ENCODE results near the gene DLG4. TPM values are rescaled to one million over a fixed set of nuclear protein-coding genes. Genes with fewer than 3 reads are reported as not detected.

Gene DLG4
- total RNA-seq, 2 experiments from 2014 or later: 5.2 to 5.3 TPM

DNA sequence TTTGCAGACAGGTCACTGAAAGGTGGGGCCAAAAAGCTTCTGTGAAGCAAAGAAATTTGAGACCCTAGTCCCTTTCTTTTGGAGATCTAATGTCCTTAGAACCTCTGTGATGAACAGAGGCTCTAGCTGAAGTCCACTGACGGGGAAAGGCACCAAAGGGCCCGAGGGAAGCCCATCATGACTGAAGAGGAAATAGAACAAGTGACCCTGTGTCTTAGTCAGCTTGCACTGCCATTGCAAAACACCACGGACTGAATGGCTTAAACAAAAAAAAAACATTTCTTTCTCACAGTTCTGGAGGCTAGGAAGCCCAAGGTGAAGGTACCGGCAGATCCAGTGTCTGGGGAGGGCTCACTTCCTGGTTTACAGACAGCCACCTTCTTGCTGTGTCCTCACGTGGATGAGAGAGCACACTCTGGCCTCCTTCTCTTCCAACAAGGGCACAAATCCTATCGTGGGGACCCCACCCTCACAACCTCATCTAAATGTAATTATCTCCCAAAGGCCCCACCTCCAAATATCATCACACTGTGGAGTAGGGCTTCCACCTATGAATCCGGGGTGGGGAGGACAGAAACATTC, 80.7 kb downstream of the DLG4 start:
- H3K36me3 Mint-ChIP-seq (ENCODE audit: low read depth): no peaks in the 10 kb centered on the region
- peaks cover 19% of the 10 kb centered on the region for H3K27me3 Mint-ChIP-seq
- no peak overlapping the region for H3K27ac Mint-ChIP-seq
- H3K4me3 Mint-ChIP-seq: no peak overlapping the region
- H3K4me1 Mint-ChIP-seq: peaks cover 5% of the 10 kb centered on the region
- ChIA-PET POLR2A (no interaction called here), CTCF (interaction anchor here (1.0 to 10.9 kb wide), 2 partner anchors 88 to 225 kb away, joined by 3 to 290 read pairs; partner anchors contain the start of gene SLC16A11)
- no peak for DNase-seq
- no peaks in the 10 kb centered on the region for H3K9me3 Mint-ChIP-seq

DNA sequence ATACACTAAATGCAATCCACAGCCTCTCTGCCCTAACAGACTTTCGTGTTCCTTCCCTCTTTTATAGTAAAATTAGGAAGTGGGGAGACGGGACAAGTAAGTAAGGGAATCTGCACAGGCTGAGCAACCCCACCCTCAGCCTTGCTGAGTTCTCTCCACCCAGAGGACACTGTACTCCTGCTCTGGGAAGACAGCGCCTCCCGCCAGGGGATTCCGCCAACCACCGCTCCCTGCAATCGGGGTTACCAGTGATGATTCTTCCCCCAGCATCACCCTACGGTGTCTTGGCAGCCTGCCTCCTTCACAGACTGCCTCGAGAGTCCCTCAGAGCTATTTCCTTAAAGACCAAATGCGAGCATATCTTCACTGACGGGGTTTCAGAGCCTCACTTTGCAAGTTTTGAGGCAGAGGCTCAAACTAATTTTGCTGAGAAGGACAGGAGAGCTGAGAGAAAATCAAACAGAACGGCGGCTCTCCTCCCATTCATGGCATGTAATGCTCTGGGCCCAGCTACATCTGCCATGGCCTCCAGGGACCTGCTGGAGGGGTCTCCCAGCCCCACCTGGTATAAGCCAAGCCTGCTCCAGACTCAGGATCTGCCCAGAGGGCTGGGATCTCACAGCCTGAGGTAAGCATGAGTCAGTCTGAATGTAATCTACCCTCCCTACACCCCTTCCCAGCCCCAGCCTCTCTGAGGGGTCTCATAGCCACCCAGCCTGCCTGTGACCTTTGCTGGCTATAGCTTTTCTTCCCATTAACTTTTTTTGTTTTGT, 82.3 kb downstream of the DLG4 start:
- no peak overlapping the region for H3K4me3 Mint-ChIP-seq
- POLR2A ChIA-PET: interaction anchor here (1.4 kb wide), 1 partner anchor 92 kb away, joined by 10 read pairs; no protein-coding TSS in a partner anchor
- H3K27ac Mint-ChIP-seq: no peak overlapping the region

More for the DNA sequence above, 82.3 kb downstream of the DLG4 start:
- peaks cover 21% of the 10 kb centered on the region for H3K27me3 Mint-ChIP-seq
- H3K9me3 Mint-ChIP-seq: no peaks in the 10 kb centered on the region
- peaks cover 16% of the 10 kb centered on the region for H3K4me1 Mint-ChIP-seq
- DNase-seq: no peak
- no peaks in the 10 kb centered on the region for H3K36me3 Mint-ChIP-seq (ENCODE audit: low read depth)
- CTCF ChIA-PET: interaction anchor here (0.5 to 10.9 kb wide), 15 partner anchors 9 to 985 kb away, joined by 3 to 290 read pairs (median 4); partner anchors contain the start of genes CLEC10A, SLC16A11 and SLC16A13

Other genes with a start within 250 kb of the DLG4 start
- not detected for gene ALOX12, start 223.8 kb downstream of the DLG4 start, total RNA-seq
- gene RNASEK, start 207.2 kb downstream of the DLG4 start, total RNA-seq: 100 to 1,000 TPM; 187 to 194 TPM
- gene BCL6B, start 196.8 kb downstream of the DLG4 start, total RNA-seq: under 1 TPM; 0.80 to 0.88 TPM
- gene SLC16A13, start 183.8 kb downstream of the DLG4 start, total RNA-seq: 10 to 100 TPM; 26.8 to 28.9 TPM
- gene SLC16A11, start 175.7 kb downstream of the DLG4 start, total RNA-seq: under 1 TPM; 0.35 to 0.73 TPM
- not detected for gene CLEC10A, start 139.6 kb downstream of the DLG4 start, total RNA-seq
- gene ASGR2, start 105.0 kb downstream of the DLG4 start, total RNA-seq: not detected
- under 1 TPM; 0.60 to 0.73 TPM for gene ASGR1, start 40.5 kb downstream of the DLG4 start, total RNA-seq
- gene ACADVL, start 102 bp upstream of the DLG4 start, total RNA-seq: 100 to 1,000 TPM; 364 to 370 TPM
- 10 to 100 TPM; 47.2 to 49.1 TPM for gene DVL2, start 14.7 kb upstream of the DLG4 start, total RNA-seq
- 10 to 100 TPM; 45.9 to 53.1 TPM for gene PHF23, start 19.6 kb upstream of the DLG4 start, total RNA-seq
- 100 to 1,000 TPM; 303 to 313 TPM for gene GABARAP, start 22.6 kb upstream of the DLG4 start, total RNA-seq
- gene CTDNEP1, start 31.9 kb upstream of the DLG4 start, total RNA-seq: 100 to 1,000 TPM; 170 to 175 TPM
- gene ELP5, start 32.4 kb upstream of the DLG4 start, total RNA-seq: 10 to 100 TPM; 40.4 to 42.1 TPM
- gene CLDN7, start 42.6 kb upstream of the DLG4 start, total RNA-seq: under 1 TPM; 0.15 to 0.80 TPM
- gene SLC2A4, start 61.9 kb upstream of the DLG4 start, total RNA-seq: not detected
- gene YBX2, start 74.8 kb upstream of the DLG4 start, total RNA-seq: 1 to 10 TPM; 1.5 to 1.6 TPM
- gene EIF5A, start 87.8 kb upstream of the DLG4 start, total RNA-seq: 100 to 1,000 TPM; 419 to 420 TPM
- 10 to 100 TPM; 69.8 to 74.7 TPM for gene GPS2, start 95.5 kb upstream of the DLG4 start, total RNA-seq
- gene NEURL4, start 109.5 kb upstream of the DLG4 start, total RNA-seq: 10 to 100 TPM; 28.4 to 31.2 TPM
- 100 to 1,000 TPM; 682 to 709 TPM for gene ACAP1, start 116.7 kb upstream of the DLG4 start, total RNA-seq
- gene KCTD11, start 132.3 kb upstream of the DLG4 start, total RNA-seq: 1 to 10 TPM; 5.8 to 5.9 TPM
- not detected for gene TMEM95, start 135.3 kb upstream of the DLG4 start, total RNA-seq
- under 1 TPM; 0.25 to 0.86 TPM for gene TNK1, start 161.3 kb upstream of the DLG4 start, total RNA-seq
- gene PLSCR3, start 174.7 kb upstream of the DLG4 start, total RNA-seq: 100 to 1,000 TPM; 149 to 156 TPM
- 10 to 100 TPM; 73.2 to 77.0 TPM for gene TMEM256, start 184.3 kb upstream of the DLG4 start, total RNA-seq
- gene NLGN2, start 188.0 kb upstream of the DLG4 start, total RNA-seq: 1 to 10 TPM; 3.2 to 3.7 TPM
- not detected for gene SPEM1, start 200.5 kb upstream of the DLG4 start, total RNA-seq
- gene SPEM2, start 205.8 kb upstream of the DLG4 start, total RNA-seq: not detected
- gene SPEM3, start 209.0 kb upstream of the DLG4 start, total RNA-seq: not detected
- gene TMEM102, start 215.6 kb upstream of the DLG4 start, total RNA-seq: 10 to 100 TPM; 18.0 TPM
- 10 to 100 TPM in 1 of 2 experiments, 1 to 10 TPM in 1; 8.9 to 10.8 TPM for gene FGF11, start 219.7 kb upstream of the DLG4 start, total RNA-seq
- 10 to 100 TPM; 13.0 to 14.6 TPM for gene CHRNB1, start 225.2 kb upstream of the DLG4 start, total RNA-seq

Measured in activated CD4-positive, alpha-beta memory T cell treated with anti-CD3 and anti-CD28 coated beads, Interleukin-2, amount 10 ng/mL, durations not matched to agents 7 days and 5 days (primary cell).